ENCODE measurements around the gene GMPR2. TPM values are rescaled to one million over a fixed set of nuclear protein-coding genes. Genes with fewer than 3 reads are reported as not detected.

GMPR2 gene
- total and polyA plus RNA-seq, 2 of the 13 experiments (the other 11 are each of a cell fraction or from before 2014, with no cell fraction given): 210 to 273 TPM

DNA sequence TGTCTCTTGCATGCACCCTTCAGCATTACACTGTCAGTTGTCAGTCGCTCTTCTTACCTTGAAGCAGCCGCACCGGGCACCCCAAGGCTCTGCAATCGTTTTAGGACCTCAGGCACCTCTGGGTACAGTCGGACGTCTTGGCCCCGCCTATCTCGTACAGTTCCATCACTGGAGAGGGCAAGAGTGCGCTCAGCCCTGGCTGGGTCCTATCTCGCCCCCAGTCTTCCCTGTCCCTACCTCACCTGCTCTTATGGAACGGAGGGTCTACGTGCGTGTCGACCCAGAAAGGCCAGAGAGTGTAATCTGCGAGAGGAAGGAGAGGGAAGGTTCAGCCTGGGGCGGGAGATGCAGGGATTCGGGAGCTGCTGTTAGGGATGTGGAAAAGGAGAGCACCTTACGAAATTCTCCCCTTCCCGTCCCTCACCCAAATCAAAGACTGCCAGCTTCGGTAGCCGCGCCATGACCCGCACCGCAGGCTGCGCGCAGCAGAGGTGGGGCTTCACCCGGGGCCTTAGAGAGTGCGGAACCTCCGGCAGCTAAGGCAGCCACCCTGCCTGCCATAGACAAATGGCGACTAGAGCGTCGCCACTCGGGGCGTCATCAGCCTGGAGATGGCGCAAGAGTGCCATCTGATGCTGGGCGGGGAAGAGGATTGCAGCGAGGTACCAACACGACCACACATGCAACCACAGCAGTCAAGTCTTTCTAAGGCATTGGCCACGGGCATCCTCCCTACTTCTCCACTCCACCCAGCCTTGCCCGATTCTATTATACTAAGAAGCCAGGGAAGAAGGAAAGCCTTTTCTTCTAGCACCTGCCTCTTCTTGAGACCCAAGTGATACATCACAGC, 17.0 kb upstream of the GMPR2 start, which contains the start of gene MDP1 (continued):
- TF ChIP-seq ZFP37 (CRISPR knock-in tag; IDR thresholded peaks at IDR 0.05; ENCODE audit: borderline replicate concordance): peak; percentile 99
- no peak for TF ChIP-seq ZNF432 (CRISPR knock-in tag; IDR thresholded peaks at IDR 0.05; ENCODE audit: borderline replicate concordance)
- TF ChIP-seq CEBPZ (IDR thresholded peaks at IDR 0.05; ENCODE audit: low read length): no peak
- TF ChIP-seq ZNF382 (CRISPR knock-in tag; IDR thresholded peaks at IDR 0.05; ENCODE audit: borderline replicate concordance): no peak
- TF ChIP-seq CREM (IDR thresholded peaks at IDR 0.05): peak; percentile 98
- peak; percentile 87 for TF ChIP-seq CREM (CRISPR knock-in tag; IDR thresholded peaks at IDR 0.05)
- TF ChIP-seq KMT2B (CRISPR knock-in tag; IDR thresholded peaks at IDR 0.05): peak; percentile 98
- peak; percentile 98 for TF ChIP-seq ZNF710 (CRISPR knock-in tag; IDR thresholded peaks at IDR 0.05; ENCODE audit: borderline replicate concordance)
- TF ChIP-seq CBFB (CRISPR knock-in tag; IDR thresholded peaks at IDR 0.05): peak; percentile 97
- TF ChIP-seq IKZF4 (CRISPR knock-in tag; IDR thresholded peaks at IDR 0.05; ENCODE audit: borderline replicate concordance, low read depth, not compliant biosample characterization): no peak
- TF ChIP-seq ZMYM4 (CRISPR knock-in tag; IDR thresholded peaks at IDR 0.05): peak; percentile 99
- peak; percentile 67 for TF ChIP-seq ZBTB37 (CRISPR knock-in tag; IDR thresholded peaks at IDR 0.05)
- TF ChIP-seq, protein P1, sequence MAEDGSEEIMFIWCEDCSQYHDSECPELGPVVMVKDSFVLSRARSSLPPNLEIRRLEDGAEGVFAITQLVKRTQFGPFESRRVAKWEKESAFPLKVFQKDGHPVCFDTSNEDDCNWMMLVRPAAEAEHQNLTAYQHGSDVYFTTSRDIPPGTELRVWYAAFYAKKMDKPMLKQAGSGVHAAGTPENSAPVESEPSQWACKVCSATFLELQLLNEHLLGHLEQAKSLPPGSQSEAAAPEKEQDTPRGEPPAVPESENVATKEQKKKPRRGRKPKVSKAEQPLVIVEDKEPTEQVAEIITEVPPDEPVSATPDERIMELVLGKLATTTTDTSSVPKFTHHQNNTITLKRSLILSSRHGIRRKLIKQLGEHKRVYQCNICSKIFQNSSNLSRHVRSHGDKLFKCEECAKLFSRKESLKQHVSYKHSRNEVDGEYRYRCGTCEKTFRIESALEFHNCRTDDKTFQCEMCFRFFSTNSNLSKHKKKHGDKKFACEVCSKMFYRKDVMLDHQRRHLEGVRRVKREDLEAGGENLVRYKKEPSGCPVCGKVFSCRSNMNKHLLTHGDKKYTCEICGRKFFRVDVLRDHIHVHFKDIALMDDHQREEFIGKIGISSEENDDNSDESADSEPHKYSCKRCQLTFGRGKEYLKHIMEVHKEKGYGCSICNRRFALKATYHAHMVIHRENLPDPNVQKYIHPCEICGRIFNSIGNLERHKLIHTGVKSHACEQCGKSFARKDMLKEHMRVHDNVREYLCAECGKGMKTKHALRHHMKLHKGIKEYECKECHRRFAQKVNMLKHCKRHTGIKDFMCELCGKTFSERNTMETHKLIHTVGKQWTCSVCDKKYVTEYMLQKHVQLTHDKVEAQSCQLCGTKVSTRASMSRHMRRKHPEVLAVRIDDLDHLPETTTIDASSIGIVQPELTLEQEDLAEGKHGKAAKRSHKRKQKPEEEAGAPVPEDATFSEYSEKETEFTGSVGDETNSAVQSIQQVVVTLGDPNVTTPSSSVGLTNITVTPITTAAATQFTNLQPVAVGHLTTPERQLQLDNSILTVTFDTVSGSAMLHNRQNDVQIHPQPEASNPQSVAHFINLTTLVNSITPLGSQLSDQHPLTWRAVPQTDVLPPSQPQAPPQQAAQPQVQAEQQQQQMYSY (CRISPR knock-in tag; IDR thresholded peaks at IDR 0.05): no peak; the same call in none of the 2 replicates
- peak; percentile 99 for TF ChIP-seq ZNF510 (CRISPR knock-in tag; IDR thresholded peaks at IDR 0.05; ENCODE audit: low read depth)
- TF ChIP-seq POLR2AphosphoS2 (IDR thresholded peaks at IDR 0.05; ENCODE audit: low read depth, low read length): peak; percentile 67; the same call in 1 of the 2 replicates
- peak; percentile 91 for TF ChIP-seq FOSL2 (CRISPR knock-in tag; IDR thresholded peaks at IDR 0.05)
- peak; percentile 79; the same call in 1 of the 2 replicates for TF ChIP-seq ZFYVE20 (CRISPR knock-in tag; IDR thresholded peaks at IDR 0.05; ENCODE audit: borderline replicate concordance, low read depth)
- peak; percentile 98 for TF ChIP-seq RFXAP (CRISPR knock-in tag; IDR thresholded peaks at IDR 0.05; ENCODE audit: borderline replicate concordance)
